Measurements from ENCODE around the gene BCL2. TPM values are rescaled to one million over a fixed set of nuclear protein-coding genes. Genes with fewer than 3 reads are reported as not detected.

Gene BCL2
- total RNA-seq, 1 donor from 2014 or later = 9.3 TPM

DNA sequence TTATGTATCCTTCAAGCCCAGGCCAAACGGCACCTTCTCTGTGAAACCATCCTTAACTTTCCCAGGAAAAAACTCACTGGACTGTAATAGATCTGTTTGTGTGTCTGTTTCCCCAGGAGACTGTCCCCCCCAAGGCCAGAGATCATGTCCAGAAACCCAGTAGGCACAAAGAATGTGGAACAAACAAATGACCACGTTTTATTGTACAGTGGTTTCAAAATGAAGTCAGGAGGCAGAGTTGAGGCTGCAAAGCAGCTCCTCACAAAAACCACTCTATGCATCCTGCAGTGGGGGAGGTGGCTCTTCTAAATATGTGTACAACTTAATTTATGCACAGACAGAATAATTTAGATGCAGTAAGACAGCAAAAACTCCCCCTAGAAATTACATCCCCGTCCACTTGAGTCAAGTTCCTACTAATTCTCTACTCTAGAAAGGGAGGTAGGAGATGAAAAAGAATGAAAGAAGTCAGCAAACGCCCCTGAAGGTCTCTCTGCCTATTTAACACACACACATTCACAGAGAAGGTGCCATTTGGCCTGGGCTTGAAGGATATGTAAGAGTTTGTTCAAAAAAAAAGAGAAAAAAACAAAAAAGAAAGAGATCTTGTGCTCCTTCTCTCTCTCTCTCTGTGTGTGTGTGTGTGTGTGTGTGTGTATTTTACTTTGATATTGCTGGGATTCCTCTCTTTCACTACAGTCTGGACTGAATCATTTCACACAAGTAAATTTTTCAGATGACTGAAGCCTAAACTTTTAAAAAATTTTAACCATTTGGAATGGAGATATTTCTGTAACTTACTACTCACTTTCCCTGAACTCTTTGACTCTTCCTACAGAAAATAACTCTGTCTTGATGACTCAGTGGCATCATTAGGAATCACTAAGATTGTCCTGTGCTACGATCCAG, 19.5 kb downstream of the BCL2 start:
- H3K36me3 Mint-ChIP-seq = peaks cover 4% of the 10 kb centered on the region
- H3K27ac Mint-ChIP-seq = peak overlapping the region; percentile 15

GRCh38 chr18:63298400-63299365, 20.9 kb downstream of the BCL2 start:
- DNase-seq (ENCODE audit: low spot score in 2 of 2, unreplicated experiment in 2 of 2) = no peak
- Mint-ChIP-seq H3K27ac (no peak overlapping the region), H3K4me1 (peaks cover 3% of the 10 kb centered on the region), H3K36me3 (peaks cover 4% of the 10 kb centered on the region), H3K9me3 (no peaks in the 10 kb centered on the region), H3K27me3 (ENCODE audit: low read depth) (no peaks in the 10 kb centered on the region), H3K4me3 (no peak overlapping the region)
- TF ChIP-seq, protein P1, sequence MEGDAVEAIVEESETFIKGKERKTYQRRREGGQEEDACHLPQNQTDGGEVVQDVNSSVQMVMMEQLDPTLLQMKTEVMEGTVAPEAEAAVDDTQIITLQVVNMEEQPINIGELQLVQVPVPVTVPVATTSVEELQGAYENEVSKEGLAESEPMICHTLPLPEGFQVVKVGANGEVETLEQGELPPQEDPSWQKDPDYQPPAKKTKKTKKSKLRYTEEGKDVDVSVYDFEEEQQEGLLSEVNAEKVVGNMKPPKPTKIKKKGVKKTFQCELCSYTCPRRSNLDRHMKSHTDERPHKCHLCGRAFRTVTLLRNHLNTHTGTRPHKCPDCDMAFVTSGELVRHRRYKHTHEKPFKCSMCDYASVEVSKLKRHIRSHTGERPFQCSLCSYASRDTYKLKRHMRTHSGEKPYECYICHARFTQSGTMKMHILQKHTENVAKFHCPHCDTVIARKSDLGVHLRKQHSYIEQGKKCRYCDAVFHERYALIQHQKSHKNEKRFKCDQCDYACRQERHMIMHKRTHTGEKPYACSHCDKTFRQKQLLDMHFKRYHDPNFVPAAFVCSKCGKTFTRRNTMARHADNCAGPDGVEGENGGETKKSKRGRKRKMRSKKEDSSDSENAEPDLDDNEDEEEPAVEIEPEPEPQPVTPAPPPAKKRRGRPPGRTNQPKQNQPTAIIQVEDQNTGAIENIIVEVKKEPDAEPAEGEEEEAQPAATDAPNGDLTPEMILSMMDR (IDR thresholded peaks at IDR 0.05; ENCODE audit: unreplicated experiment) = no peak

More for the DNA sequence above, 19.5 kb downstream of the BCL2 start:
- TF ChIP-seq, protein P1 (IDR thresholded peaks at IDR 0.05; ENCODE audit: unreplicated experiment) = no peak
- Mint-ChIP-seq H3K4me1 (peaks cover 3% of the 10 kb centered on the region), H3K27me3 (ENCODE audit: low read depth) (no peaks in the 10 kb centered on the region), H3K4me3 (no peak overlapping the region), H3K9me3 (no peaks in the 10 kb centered on the region)
- DNase-seq (ENCODE audit: low spot score in 2 of 2, unreplicated experiment in 2 of 2) = no peak

GRCh38 chr18:63297687-63298399, 21.7 kb downstream of the BCL2 start:
- no peak for DNase-seq (ENCODE audit: low spot score in 2 of 2, unreplicated experiment in 2 of 2)
- H3K36me3 Mint-ChIP-seq = peaks cover 4% of the 10 kb centered on the region

GRCh38 chr18:63293935-63294334, 25.6 kb downstream of the BCL2 start:
- no peak for DNase-seq (ENCODE audit: low spot score in 2 of 2, unreplicated experiment in 2 of 2)
- Mint-ChIP-seq H3K36me3 (no peaks in the 10 kb centered on the region), H3K27ac (no peak overlapping the region), H3K27me3 (ENCODE audit: low read depth) (no peaks in the 10 kb centered on the region), H3K4me3 (no peak overlapping the region), H3K9me3 (no peaks in the 10 kb centered on the region), H3K4me1 (peaks cover 11% of the 10 kb centered on the region)
- TF ChIP-seq, protein P1 (IDR thresholded peaks at IDR 0.05; ENCODE audit: unreplicated experiment) = no peak

More at GRCh38 chr18:63297687-63298399, 21.7 kb downstream of the BCL2 start:
- TF ChIP-seq, protein P1 (IDR thresholded peaks at IDR 0.05; ENCODE audit: unreplicated experiment) = no peak
- Mint-ChIP-seq H3K27me3 (ENCODE audit: low read depth) (no peaks in the 10 kb centered on the region), H3K4me1 (peaks cover 3% of the 10 kb centered on the region), H3K4me3 (no peak overlapping the region), H3K9me3 (no peaks in the 10 kb centered on the region), H3K27ac (no peak overlapping the region)

Data from mesothelial cell of epicardium (in vitro differentiated cells).